K562 (cell line): ENCODE measurements around the gene GCNA. TPM values are rescaled to one million over a fixed set of nuclear protein-coding genes. Genes with fewer than 3 reads are reported as not detected.

Experiments used
- CHD1 ChIP-seq: fragments of 200-600 bp; sonication (generic); IDR thresholded peaks from one replicate; pipeline ENCODE4 v1.6.1; 2012; ENCODE audit warnings: mild to moderate bottlenecking, moderate library complexity, low read length, inconsistent platforms
- DNMT1 ChIP-seq: fragments of 450-650 bp; IDR thresholded peaks from 2 replicates; pipeline ENCODE4 v1.6.1; 2016; ENCODE audit warnings: antibody characterized with exemption, mild to moderate bottlenecking
- IFI16 ChIP-seq: fragments of 250-450 bp; sonication (Bioruptor Pico); IDR thresholded peaks from 2 replicates; pipeline ENCODE4 v2.1.2; 2022; ENCODE audit warnings: mild to moderate bottlenecking, inconsistent platforms
- RAD21 ChIP-seq, 2 experiments: fragments of 250-450 bp in 1 of 2; fragments of 450-650 bp in 1 of 2; sonication (Bioruptor Pico) in 1 of 2; formaldehyde crosslinking in 1 of 2; IDR thresholded peaks in 1 of 2; conservative IDR thresholded peaks in 1 of 2; 2 replicates each; pipeline versions ENCODE4 v1.4.0 to v1.8.0; 2020 to 2022; ENCODE audit warnings: mild to moderate bottlenecking in 2 of 2, moderate library complexity in 1 of 2
- RBM17 ChIP-seq: fragments of 200-400 bp; formaldehyde crosslinking; IDR thresholded peaks from 2 replicates; pipeline ENCODE4 v1.6.1; 2017; ENCODE audit warnings: low read depth, mild to moderate bottlenecking, low read length, borderline replicate concordance
- SMARCA5 ChIP-seq: fragments of 450-650 bp; IDR thresholded peaks from 2 replicates; pipeline ENCODE4 v1.6.1; 2016
- SPI1 ChIP-seq: IDR thresholded peaks from 2 replicates; pipeline ENCODE4 v1.6.1; 2011; ENCODE audit warnings: low read depth, low read length, control low read depth, borderline replicate concordance
- TEAD1 ChIP-seq, 2 experiments: fragments of 450-650 bp in 1 of 2; sonication (generic) in 1 of 2; formaldehyde crosslinking; IDR thresholded peaks; 2 replicates each; pipeline versions ENCODE4 v1.4.0 to v1.8.0; 2020 to 2022; ENCODE audit warnings: mild to moderate bottlenecking in 2 of 2, missing genetic modification reagents in 1 of 2
- ZBTB1 ChIP-seq: sonication (generic); formaldehyde crosslinking; IDR thresholded peaks from 2 replicates; pipeline ENCODE4 v1.8.1; 2023; ENCODE audit warnings: missing genetic modification reagents, low read depth, mild to moderate bottlenecking, borderline replicate concordance
- ZFP36 ChIP-seq: fragments of 150-350 bp; IDR thresholded peaks from 2 replicates; pipeline ENCODE4 v1.6.1; 2018; ENCODE audit warnings: low read length, low read depth; ENCODE audit not compliant: partially characterized antibody
- ZNF165 ChIP-seq: fragments of 250-450 bp; sonication (Bioruptor Pico); IDR thresholded peaks from 2 replicates; pipeline ENCODE4 v1.4.0; 2020; ENCODE audit warnings: borderline replicate concordance
- ZNF561 ChIP-seq: fragments of 450-650 bp; formaldehyde crosslinking; conservative IDR thresholded peaks from 2 replicates; pipeline ENCODE4 v1.4.0; 2020; ENCODE audit warnings: mild to moderate bottlenecking, moderate library complexity
- polyA plus RNA-seq, 8 experiments: library from polyadenylated mRNA; depleted of rRNA in 4 of 8; stranded (reverse) in 5 of 8; unstranded in 3 of 8; fragments of >200 nt; fragmentation: Nextera tagmentation in 2 of 8; fragmentation: Illumina TruSeq in 1 of 8; extraction: Ambion mirVana in 2 of 8; extraction: Trizol in 1 of 8; gene quantifications; 2 replicates each; pipeline versions ENCODE4 v1.2.1 to v1.2.3, GENCODE V29; 2011 to 2014; ENCODE audit warnings: inconsistent platforms in 1 of 8, missing spikeins in 1 of 8
- total RNA-seq, 7 experiments: library from RNA; depleted of rRNA in 6 of 7; stranded (reverse); fragments of >200 nt in 6 of 7; fragmentation: Illumina TruSeq in 2 of 7; extraction: Trizol in 2 of 7; gene quantifications; 2 replicates each; pipeline versions ENCODE4 v1.2.1 to v1.2.3, GENCODE V29; 2011 to 2021; ENCODE audit warnings: low replicate concordance in 1 of 7
- TF ChIP-seq, protein P1 (sequence below): fragments of 450-650 bp; IDR thresholded peaks from 2 replicates; pipeline ENCODE4 v1.6.1; 2016
- TF ChIP-seq, protein P2 (sequence below), 3 experiments: IDR thresholded peaks in 2 of 3; conservative IDR thresholded peaks in 1 of 3; 2 replicates each; pipeline ENCODE4 v1.5.1; 2011 to 2012; ENCODE audit warnings: low read length in 3 of 3, mild to moderate bottlenecking in 3 of 3, control low read depth in 2 of 3, improper control_type of control experiment in 1 of 3, inconsistent platforms in 1 of 3, low read depth in 1 of 3, mixed read lengths in 1 of 3, moderate library complexity in 1 of 3; ENCODE audit not compliant: insufficient read depth in 2 of 3
- TF ChIP-seq, protein P3 (sequence below): sonication (generic); IDR thresholded peaks from 2 replicates; pipeline ENCODE4 v1.6.1; 2016
- TF ChIP-seq, protein P4 (sequence below), 2 experiments: fragments of 450-650 bp in 1 of 2; sonication (generic) in 1 of 2; formaldehyde crosslinking in 1 of 2; IDR thresholded peaks in 1 of 2; conservative IDR thresholded peaks in 1 of 2; 2 replicates each; pipeline versions ENCODE4 v1.6.1 to v1.8.1; 2016 to 2023; ENCODE audit warnings: mild to moderate bottlenecking in 2 of 2, moderate library complexity in 2 of 2, inconsistent platforms in 1 of 2, missing genetic modification reagents in 1 of 2
- TF ChIP-seq, protein P5 (sequence below): fragments of 450-650 bp; IDR thresholded peaks from 2 replicates; pipeline ENCODE4 v1.7.0; 2016; ENCODE audit warnings: borderline replicate concordance

The GCNA gene
- total and polyA plus RNA-seq, 9 of the 15 experiments (the other 6 are each of a cell fraction or from before 2014, with no cell fraction given): 0.27 to 1.5 (median 0.86) TPM

DNA sequence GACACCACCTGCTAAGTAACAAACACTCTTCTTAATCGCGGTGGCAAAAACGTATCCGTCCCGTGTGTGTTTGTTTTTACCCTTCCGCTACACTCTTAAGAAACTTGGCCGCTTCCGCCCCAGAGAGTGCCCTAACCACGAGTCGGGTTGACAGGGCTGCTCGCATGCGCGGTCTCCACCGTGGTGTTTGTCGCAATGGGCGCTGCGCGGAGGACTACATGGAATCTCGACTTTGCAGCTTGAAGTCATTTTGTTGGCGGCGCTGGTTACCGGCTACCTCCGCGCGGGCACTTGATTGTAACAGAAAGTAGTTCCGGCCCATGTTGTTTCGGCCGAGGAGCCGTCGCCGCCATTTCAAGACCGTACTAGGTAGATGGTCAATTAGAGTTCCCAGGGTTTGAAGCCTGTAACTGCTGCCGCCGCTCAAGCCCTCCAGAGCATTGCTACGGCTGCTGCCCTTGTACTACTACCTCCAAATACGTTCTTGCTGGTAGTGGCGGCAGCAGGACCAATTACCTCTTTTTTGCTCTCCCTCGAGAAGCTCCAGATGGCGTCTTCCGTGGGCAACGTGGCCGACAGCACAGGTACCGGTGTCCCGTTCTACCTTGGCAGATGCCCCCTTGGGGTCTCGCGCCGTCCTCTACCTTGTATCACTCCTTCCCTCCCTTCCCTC, 45.3 kb upstream of the GCNA start, which contains the start of gene OGT (continued):
- no peak for TF ChIP-seq DNMT1
- no peak for TF ChIP-seq ZBTB1 (CRISPR knock-in tag)
- no peak for TF ChIP-seq RBM17
- TF ChIP-seq ZNF561 (CRISPR knock-in tag): no peak
- TF ChIP-seq TEAD1 (CRISPR knock-in tag; IDR thresholded peaks at IDR 0.05): peak in 1 of 2 experiments; percentile 84; a peak in 2 of 4 replicates
- TF ChIP-seq, protein P1, sequence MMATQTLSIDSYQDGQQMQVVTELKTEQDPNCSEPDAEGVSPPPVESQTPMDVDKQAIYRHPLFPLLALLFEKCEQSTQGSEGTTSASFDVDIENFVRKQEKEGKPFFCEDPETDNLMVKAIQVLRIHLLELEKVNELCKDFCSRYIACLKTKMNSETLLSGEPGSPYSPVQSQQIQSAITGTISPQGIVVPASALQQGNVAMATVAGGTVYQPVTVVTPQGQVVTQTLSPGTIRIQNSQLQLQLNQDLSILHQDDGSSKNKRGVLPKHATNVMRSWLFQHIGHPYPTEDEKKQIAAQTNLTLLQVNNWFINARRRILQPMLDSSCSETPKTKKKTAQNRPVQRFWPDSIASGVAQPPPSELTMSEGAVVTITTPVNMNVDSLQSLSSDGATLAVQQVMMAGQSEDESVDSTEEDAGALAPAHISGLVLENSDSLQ: peak; percentile 35; the same call in 1 of the 2 replicates
- TF ChIP-seq ZNF165 (CRISPR knock-in tag): no peak
- no peak for TF ChIP-seq IFI16
- no peak for TF ChIP-seq SMARCA5
- TF ChIP-seq, protein P2, sequence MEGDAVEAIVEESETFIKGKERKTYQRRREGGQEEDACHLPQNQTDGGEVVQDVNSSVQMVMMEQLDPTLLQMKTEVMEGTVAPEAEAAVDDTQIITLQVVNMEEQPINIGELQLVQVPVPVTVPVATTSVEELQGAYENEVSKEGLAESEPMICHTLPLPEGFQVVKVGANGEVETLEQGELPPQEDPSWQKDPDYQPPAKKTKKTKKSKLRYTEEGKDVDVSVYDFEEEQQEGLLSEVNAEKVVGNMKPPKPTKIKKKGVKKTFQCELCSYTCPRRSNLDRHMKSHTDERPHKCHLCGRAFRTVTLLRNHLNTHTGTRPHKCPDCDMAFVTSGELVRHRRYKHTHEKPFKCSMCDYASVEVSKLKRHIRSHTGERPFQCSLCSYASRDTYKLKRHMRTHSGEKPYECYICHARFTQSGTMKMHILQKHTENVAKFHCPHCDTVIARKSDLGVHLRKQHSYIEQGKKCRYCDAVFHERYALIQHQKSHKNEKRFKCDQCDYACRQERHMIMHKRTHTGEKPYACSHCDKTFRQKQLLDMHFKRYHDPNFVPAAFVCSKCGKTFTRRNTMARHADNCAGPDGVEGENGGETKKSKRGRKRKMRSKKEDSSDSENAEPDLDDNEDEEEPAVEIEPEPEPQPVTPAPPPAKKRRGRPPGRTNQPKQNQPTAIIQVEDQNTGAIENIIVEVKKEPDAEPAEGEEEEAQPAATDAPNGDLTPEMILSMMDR (IDR thresholded peaks at IDR 0.05 in 2 of 3, conservative IDR thresholded peaks at IDR 0.05 in 1 of 3; ENCODE audit: insufficient read depth in 2 of 3, low read depth in 1 of 3, low read length in 3 of 3): 0 out of 6 replicates have a peak, but pooled peaks of 1 of the 3 experiments have one; percentile 1
- peak; percentile 40 for TF ChIP-seq ZFP36
- peak; percentile 86 for TF ChIP-seq CHD1
- TF ChIP-seq, protein P3, sequence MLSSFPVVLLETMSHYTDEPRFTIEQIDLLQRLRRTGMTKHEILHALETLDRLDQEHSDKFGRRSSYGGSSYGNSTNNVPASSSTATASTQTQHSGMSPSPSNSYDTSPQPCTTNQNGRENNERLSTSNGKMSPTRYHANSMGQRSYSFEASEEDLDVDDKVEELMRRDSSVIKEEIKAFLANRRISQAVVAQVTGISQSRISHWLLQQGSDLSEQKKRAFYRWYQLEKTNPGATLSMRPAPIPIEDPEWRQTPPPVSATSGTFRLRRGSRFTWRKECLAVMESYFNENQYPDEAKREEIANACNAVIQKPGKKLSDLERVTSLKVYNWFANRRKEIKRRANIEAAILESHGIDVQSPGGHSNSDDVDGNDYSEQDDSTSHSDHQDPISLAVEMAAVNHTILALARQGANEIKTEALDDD: peak; percentile 40; the same call in 1 of the 2 replicates
- TF ChIP-seq, protein P4, sequence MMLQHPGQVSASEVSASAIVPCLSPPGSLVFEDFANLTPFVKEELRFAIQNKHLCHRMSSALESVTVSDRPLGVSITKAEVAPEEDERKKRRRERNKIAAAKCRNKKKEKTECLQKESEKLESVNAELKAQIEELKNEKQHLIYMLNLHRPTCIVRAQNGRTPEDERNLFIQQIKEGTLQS (IDR thresholded peaks at IDR 0.05): peak; percentile 64; the same call in 1 of the 2 replicates
- TF ChIP-seq, protein P4 (CRISPR knock-in tag; conservative IDR thresholded peaks at IDR 0.05): no peak
- TF ChIP-seq SPI1: 0 out of 2 replicates have a peak, but pooled peaks have one; percentile 30
- TF ChIP-seq, protein P5, sequence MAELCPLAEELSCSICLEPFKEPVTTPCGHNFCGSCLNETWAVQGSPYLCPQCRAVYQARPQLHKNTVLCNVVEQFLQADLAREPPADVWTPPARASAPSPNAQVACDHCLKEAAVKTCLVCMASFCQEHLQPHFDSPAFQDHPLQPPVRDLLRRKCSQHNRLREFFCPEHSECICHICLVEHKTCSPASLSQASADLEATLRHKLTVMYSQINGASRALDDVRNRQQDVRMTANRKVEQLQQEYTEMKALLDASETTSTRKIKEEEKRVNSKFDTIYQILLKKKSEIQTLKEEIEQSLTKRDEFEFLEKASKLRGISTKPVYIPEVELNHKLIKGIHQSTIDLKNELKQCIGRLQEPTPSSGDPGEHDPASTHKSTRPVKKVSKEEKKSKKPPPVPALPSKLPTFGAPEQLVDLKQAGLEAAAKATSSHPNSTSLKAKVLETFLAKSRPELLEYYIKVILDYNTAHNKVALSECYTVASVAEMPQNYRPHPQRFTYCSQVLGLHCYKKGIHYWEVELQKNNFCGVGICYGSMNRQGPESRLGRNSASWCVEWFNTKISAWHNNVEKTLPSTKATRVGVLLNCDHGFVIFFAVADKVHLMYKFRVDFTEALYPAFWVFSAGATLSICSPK: no peak
- TF ChIP-seq RAD21 (CRISPR knock-in tag; conservative IDR thresholded peaks at IDR 0.05 in 1 of 2, IDR thresholded peaks at IDR 0.05 in 1 of 2): peak in 1 of 2 experiments; percentile 15; a peak in 2 of 4 replicates
